Heart left ventricle (tissue), 16 donors: Measurements from ENCODE around the gene TOLLIP. TPM values are rescaled to one million over a fixed set of nuclear protein-coding genes. Genes with fewer than 3 reads are reported as not detected.

Source experiments
- ATAC-seq, 4 donors: fragments of 200-7000 bp; cut with Tn5 transposase; one replicate each; pipeline ENCODE4 v1.9.1; 2020 to 2022; ENCODE audit warnings: moderate library complexity in 4 of 4, mild to moderate bottlenecking in 3 of 4, moderate number of reproducible peaks in 1 of 4
- DNase-seq, 5 donors: peaks; one replicate each; pipeline ENCODE4 v3.0.0-alpha.2; 2020
- H3K27ac ChIP-seq, 12 donors: fragments of 200-600 bp; sonication (generic) in 4 of 12; one replicate each; pipeline versions ENCODE4 v1.5.0 to v1.8.0; 2016 to 2022; ENCODE audit warnings: mild to moderate bottlenecking in 2 of 12
- H3K27me3 ChIP-seq, 9 donors: fragments of 200-600 bp; sonication (generic) in 2 of 9; one replicate each; pipeline versions ENCODE4 v1.5.1 to v1.8.0; 2016 to 2022; ENCODE audit warnings: mild to moderate bottlenecking in 3 of 9
- H3K36me3 ChIP-seq, 9 donors: fragments of 200-600 bp; sonication (generic) in 2 of 9; one replicate each; pipeline versions ENCODE4 v1.5.0 to v1.8.0; 2018 to 2022; ENCODE audit warnings: mild to moderate bottlenecking in 2 of 9
- H3K4me1 ChIP-seq, 12 donors: fragments of 200-600 bp; sonication (generic) in 4 of 12; one replicate each; pipeline versions ENCODE4 v1.5.0 to v1.8.0; 2016 to 2022; ENCODE audit warnings: mild to moderate bottlenecking in 3 of 12
- H3K4me3 ChIP-seq, 12 donors: fragments of 200-600 bp; sonication (generic) in 4 of 12; one replicate each; pipeline versions ENCODE4 v1.5.0 to v1.8.0; 2017 to 2022; ENCODE audit warnings: mild to moderate bottlenecking in 9 of 12, moderate library complexity in 4 of 12
- H3K9me3 ChIP-seq, 12 donors: fragments of 200-600 bp; sonication (generic) in 4 of 12; one replicate each; pipeline versions ENCODE4 v1.5.0 to v1.8.0; 2016 to 2022; ENCODE audit warnings: mild to moderate bottlenecking in 1 of 12
- POLR2A ChIP-seq, 2 donors: fragments of 450-650 bp; IDR thresholded peaks; one replicate each; pipeline ENCODE4 v1.6.1; 2017; ENCODE audit warnings: antibody characterized with exemption in 2 of 2, mild to moderate bottlenecking in 2 of 2, moderate library complexity in 2 of 2
- WGBS, 4 donors: extraction: QIAGEN DNeasy Blood & Tissue Kit in 2 of 4; methylation state at CpG; one replicate each; pipeline versions ENCODE4 v1.1.5 to v1.1.7; 2013 to 2018; 5-methylcytosine and 5-hydroxymethylcytosine counted together
- intact Hi-C, 10 donors: fragments of 100-400 bp; cut with DNase I; formaldehyde crosslinking; loops; one replicate each; pipeline versions ENCODE4 v1.11.1 to v1.14.2; 2022
- polyA plus RNA-seq, 2 donors: library from polyadenylated mRNA; stranded (reverse); fragments of 200-250 nt; gene quantifications; one replicate each; pipeline ENCODE4 v1.2.3, GENCODE V29; 2013
- total RNA-seq, 9 donors: library from RNA; depleted of rRNA in 2 of 9; stranded (reverse); fragments of >200 nt in 2 of 9; fragmentation: NEBNext Ultra II Directional in 3 of 9; extraction: Animal tissue kit (Norgen Biotek cat#: 25700) in 3 of 9; gene quantifications; one replicate each; pipeline versions ENCODE4 v1.1.0 to v1.2.4, GENCODE V29; 2016 to 2023
- TF ChIP-seq, protein P1 (sequence below), 12 donors: fragments of 200-600 bp; sonication (generic) in 4 of 12; IDR thresholded peaks; one replicate each; pipeline versions ENCODE4 v1.5.0 to v1.8.0; 2018 to 2022; ENCODE audit warnings: antibody characterized with exemption in 12 of 12, mild to moderate bottlenecking in 5 of 12
- donor health status: ischemic (EF 13 %, LVEDD 7.1; RV severe dilation, severe dysfunction).
- donor health status: healthy with polysubstance abuse.
- donor health status: DM: no; HTN: yes; CAD: no.
- donor health status: DM: no; HTN: no; CAD: no.
- donor health status: ischemic (EF 25% LVEDD 6.9; RV normal size, moderate dysfunction).
- donor health status: ischemic (EF 25% LVEDD 5.7; RV mildly dilated, moderate dysfunction).
- donor health status: healthy.
- donor health status: DM: yes; HTN: yes; CAD: no.
- donor health status: ischemic (EF 35%, LVEDD 5.7; RV mildly dilated, moderate dysfunction).
- donor health status: nonischemic (EF 11% LVEDD 7.7; RV severe dilation, severe dysfunction).
- donor health status: DM: yes; HTN: yes; CAD: no.
- donor health status: PGD.
- donor health status: ischemic (EF 29% LVEDD 5.4; RV normal size, mild dysfunction).
- donor health status: nonischemic (EF 23%, LVEDD 6.1; RV moderate dilation, normal function).

Gene TOLLIP
- total and polyA plus RNA-seq, 11 donors, result 27.4 to 57.2 (median 44.9) TPM

GRCh38 chr11:1287928-1288327 is 21.5 kb downstream of the TOLLIP start:
- Histone ChIP-seq H3K9me3 (no peaks in the 10 kb centered on the region), H3K36me3 (peaks cover 0 to 88% (median 73%) of the 10 kb centered on the region in 9 donors), H3K27me3 (no peaks in the 10 kb centered on the region), H3K27ac (no peak overlapping the region), H3K4me3 (no peak overlapping the region), H3K4me1 (peaks cover 0 to 4% (median 0%) of the 10 kb centered on the region in 12 donors)
- ATAC-seq, result no peak
- DNase-seq, result peak in 2 of 5 donors; percentile 12 to 32
- WGBS, 4 donors, result 93 to 96% (median 95%) methylated on average over 8 to 9 of the region's 9 CpGs
- intact Hi-C loops, result no loop called here
- TF ChIP-seq POLR2A (IDR thresholded peaks at IDR 0.05), result no peak
- TF ChIP-seq, protein P1, sequence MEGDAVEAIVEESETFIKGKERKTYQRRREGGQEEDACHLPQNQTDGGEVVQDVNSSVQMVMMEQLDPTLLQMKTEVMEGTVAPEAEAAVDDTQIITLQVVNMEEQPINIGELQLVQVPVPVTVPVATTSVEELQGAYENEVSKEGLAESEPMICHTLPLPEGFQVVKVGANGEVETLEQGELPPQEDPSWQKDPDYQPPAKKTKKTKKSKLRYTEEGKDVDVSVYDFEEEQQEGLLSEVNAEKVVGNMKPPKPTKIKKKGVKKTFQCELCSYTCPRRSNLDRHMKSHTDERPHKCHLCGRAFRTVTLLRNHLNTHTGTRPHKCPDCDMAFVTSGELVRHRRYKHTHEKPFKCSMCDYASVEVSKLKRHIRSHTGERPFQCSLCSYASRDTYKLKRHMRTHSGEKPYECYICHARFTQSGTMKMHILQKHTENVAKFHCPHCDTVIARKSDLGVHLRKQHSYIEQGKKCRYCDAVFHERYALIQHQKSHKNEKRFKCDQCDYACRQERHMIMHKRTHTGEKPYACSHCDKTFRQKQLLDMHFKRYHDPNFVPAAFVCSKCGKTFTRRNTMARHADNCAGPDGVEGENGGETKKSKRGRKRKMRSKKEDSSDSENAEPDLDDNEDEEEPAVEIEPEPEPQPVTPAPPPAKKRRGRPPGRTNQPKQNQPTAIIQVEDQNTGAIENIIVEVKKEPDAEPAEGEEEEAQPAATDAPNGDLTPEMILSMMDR (IDR thresholded peaks at IDR 0.05), result no peak

DNA sequence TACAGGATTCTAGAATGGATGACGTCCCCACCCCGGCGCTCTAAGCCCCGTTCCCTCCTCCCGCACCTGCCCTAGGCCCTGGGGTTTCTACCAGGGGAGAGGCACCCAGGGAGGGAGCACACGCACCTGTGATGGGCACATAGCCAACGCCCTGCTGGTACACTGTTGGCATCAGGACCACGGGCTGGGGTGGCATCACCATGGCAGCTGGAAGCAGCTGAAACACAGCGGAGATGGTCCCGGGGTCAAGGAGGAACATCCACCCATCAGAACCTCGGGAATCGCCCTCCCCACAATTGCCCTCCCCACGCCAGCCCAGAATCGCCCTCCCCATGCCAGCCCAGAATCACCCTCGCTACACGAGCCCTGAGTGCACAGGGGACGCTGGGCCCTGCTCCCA is 23.6 kb downstream of the TOLLIP start:
- 94 to 95% (median 95%) methylated on average over 14 to 17 of the region's 17 CpGs for WGBS, 4 donors
- intact Hi-C loops, result no loop called here
- peaks cover 0 to 11% (median 4%) of the 10 kb centered on the region in 12 donors for H3K4me1 ChIP-seq
- H3K4me3 ChIP-seq, result no peak overlapping the region
- no peaks in the 10 kb centered on the region for H3K27me3 ChIP-seq
- no peak for ATAC-seq
- peaks cover 0 to 89% (median 80%) of the 10 kb centered on the region in 9 donors for H3K36me3 ChIP-seq
- DNase-seq, result peak in 2 of 5 donors; percentile 20 to 36
- TF ChIP-seq, protein P1 (IDR thresholded peaks at IDR 0.05), result no peak
- TF ChIP-seq POLR2A (IDR thresholded peaks at IDR 0.05), result no peak
- no peaks in the 10 kb centered on the region for H3K9me3 ChIP-seq
- no peak overlapping the region for H3K27ac ChIP-seq

DNA sequence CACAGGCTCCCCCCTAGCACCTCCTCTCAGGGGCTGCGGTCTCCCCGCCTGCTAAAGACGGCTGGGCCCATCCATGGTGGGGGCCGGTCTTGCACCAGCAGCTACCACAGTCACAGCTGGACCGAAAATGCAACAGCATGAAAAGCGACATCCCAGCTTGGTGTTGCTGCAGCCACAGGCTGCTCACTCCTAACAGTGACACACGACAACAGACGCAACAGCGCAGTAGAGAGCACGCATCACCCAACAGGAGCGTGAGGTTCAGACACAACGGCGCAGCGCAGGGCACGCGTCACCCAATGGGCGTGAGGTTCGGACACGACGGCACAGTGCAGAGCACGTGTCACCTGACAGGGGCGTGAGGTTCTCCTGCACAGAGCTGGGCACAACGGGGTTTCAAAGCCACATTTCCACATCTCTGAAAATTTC is 24.1 kb downstream of the TOLLIP start:
- WGBS, 4 donors, result 94 to 97% (median 96%) methylated on average over 17 to 23 of the region's 23 CpGs
- DNase-seq (peak in 2 of 5 donors; percentile 18 to 31), ATAC-seq (no peak)
- H3K4me1 ChIP-seq, result peaks cover 0 to 11% (median 4%) of the 10 kb centered on the region in 12 donors
- peaks cover 0 to 89% (median 80%) of the 10 kb centered on the region in 9 donors for H3K36me3 ChIP-seq
- no peaks in the 10 kb centered on the region for H3K27me3 ChIP-seq
- no peak overlapping the region for H3K4me3 ChIP-seq
- TF ChIP-seq, protein P1 (IDR thresholded peaks at IDR 0.05), result no peak
- TF ChIP-seq POLR2A (IDR thresholded peaks at IDR 0.05), result no peak
- no peak overlapping the region for H3K27ac ChIP-seq
- intact Hi-C loops, result no loop called here
- H3K9me3 ChIP-seq, result no peaks in the 10 kb centered on the region

DNA sequence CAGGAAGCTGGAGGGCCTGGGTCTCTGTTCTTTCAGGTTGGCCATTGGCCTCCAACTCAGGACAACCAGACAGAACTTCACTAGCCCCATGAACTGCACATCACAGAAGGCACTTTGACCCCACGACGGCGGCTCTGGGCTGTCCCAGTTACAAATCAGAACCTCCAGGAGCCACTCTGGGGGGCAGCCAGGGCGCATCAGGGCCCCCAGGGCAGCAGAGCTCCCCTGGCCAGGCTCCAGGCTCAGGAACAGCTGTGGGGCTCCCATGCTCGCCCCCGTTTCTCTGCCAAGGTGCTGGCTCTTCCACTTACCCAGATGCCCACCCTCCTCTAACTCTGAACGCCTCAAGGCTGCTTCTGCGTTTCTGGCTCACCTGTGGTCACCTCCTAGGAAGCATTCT is 25.5 kb downstream of the TOLLIP start:
- no peaks in the 10 kb centered on the region for H3K27me3 ChIP-seq
- no peak for TF ChIP-seq POLR2A (IDR thresholded peaks at IDR 0.05)
- TF ChIP-seq, protein P1 (IDR thresholded peaks at IDR 0.05), result no peak
- peaks cover 0 to 89% (median 79%) of the 10 kb centered on the region in 9 donors for H3K36me3 ChIP-seq
- 90 to 99% (median 92%) methylated on average over 7 to 8 of the region's 8 CpGs for WGBS, 4 donors
- H3K27ac ChIP-seq, result no peak overlapping the region
- peaks cover 0 to 11% (median 4%) of the 10 kb centered on the region in 12 donors for H3K4me1 ChIP-seq
- no peak for ATAC-seq
- intact Hi-C loops, result no loop called here
- no peaks in the 10 kb centered on the region for H3K9me3 ChIP-seq
- DNase-seq, result peak in 1 of 5 donors; percentile 31
- no peak overlapping the region for H3K4me3 ChIP-seq
